Kidney epithelial cell (primary cell): Measurements from ENCODE around the gene MYLK. TPM values are rescaled to one million over a fixed set of nuclear protein-coding genes. Genes with fewer than 3 reads are reported as not detected.

ENCODE experiments used
- DNase-seq: peaks from one replicate; pipeline ENCODE4 v3.0.0-alpha.2; 2010; ENCODE audit warnings: low read depth
- H3K27me3 ChIP-seq: 2 replicates; pipeline ENCODE4 v1.6.0; 2011; ENCODE audit warnings: low read length; ENCODE audit not compliant: control insufficient read depth, insufficient read depth
- H3K36me3 ChIP-seq: 2 replicates; pipeline ENCODE4 v1.5.1; 2011; ENCODE audit warnings: low read length; ENCODE audit not compliant: control insufficient read depth, insufficient read depth
- H3K4me3 ChIP-seq: 2 replicates; pipeline ENCODE4 v1.5.1; 2011; ENCODE audit warnings: low read depth, mild to moderate bottlenecking, control low read depth, low read length
- total RNA-seq: library from RNA; depleted of rRNA; stranded (reverse); fragments of >200 nt; gene quantifications from 2 replicates; pipeline ENCODE4 v1.2.3, GENCODE V29; 2015
- TF ChIP-seq, protein P1 (sequence below): IDR thresholded peaks from 2 replicates; pipeline ENCODE4 v1.5.1; 2011; ENCODE audit warnings: mild to moderate bottlenecking, moderate library complexity, low read length, control low read depth, inconsistent platforms; ENCODE audit not compliant: insufficient read depth, poor library complexity, severe bottlenecking

Gene MYLK
- total RNA-seq, 1 donor from 2014 or later = 49.7 TPM

- no peaks in the 10 kb centered on the region for H3K27me3 ChIP-seq
- no peak overlapping the region for H3K4me3 ChIP-seq
- no peak for DNase-seq
- TF ChIP-seq, protein P1, sequence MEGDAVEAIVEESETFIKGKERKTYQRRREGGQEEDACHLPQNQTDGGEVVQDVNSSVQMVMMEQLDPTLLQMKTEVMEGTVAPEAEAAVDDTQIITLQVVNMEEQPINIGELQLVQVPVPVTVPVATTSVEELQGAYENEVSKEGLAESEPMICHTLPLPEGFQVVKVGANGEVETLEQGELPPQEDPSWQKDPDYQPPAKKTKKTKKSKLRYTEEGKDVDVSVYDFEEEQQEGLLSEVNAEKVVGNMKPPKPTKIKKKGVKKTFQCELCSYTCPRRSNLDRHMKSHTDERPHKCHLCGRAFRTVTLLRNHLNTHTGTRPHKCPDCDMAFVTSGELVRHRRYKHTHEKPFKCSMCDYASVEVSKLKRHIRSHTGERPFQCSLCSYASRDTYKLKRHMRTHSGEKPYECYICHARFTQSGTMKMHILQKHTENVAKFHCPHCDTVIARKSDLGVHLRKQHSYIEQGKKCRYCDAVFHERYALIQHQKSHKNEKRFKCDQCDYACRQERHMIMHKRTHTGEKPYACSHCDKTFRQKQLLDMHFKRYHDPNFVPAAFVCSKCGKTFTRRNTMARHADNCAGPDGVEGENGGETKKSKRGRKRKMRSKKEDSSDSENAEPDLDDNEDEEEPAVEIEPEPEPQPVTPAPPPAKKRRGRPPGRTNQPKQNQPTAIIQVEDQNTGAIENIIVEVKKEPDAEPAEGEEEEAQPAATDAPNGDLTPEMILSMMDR = no peak
- H3K36me3 ChIP-seq = peaks cover 1% of the 10 kb centered on the region
Measured at GRCh38 chr3:123658852-123659206, 225.3 kb downstream of the MYLK start.

DNA sequence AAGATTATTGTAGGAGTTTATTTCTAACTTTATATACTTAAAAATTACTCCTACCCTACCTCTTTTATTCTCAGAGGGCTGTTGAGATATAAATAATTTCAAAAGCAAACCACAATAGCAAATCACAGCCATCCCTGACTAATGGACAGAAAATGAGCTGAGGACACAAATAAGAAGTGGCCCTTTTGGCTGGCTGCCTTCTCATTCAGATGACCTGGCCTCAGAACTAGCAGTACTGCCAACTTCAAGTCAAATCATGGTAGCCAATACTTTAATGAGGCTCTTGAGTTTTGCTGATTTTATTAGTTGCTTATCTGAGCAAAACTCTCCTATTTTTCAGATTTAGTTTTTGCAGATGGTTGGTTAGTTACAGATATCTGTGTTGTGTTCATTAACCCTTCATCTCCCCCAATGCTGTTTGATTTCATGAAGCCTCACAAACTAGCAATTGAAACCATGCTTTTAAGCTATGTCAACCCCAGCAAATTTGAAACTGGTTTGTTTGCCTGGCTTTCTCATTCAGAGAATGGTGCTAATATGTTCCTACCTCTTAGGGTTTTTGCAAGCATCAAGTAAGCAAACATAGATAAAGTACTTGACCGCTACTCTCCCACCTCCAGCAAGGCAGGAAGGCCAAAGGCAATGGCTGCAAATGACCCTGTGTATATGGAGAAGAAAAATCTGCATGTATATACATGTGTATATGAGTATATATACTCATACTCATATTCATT lies 225.8 kb downstream of the MYLK start:
- Histone ChIP-seq H3K36me3 (peaks cover 2% of the 10 kb centered on the region), H3K4me3 (no peak overlapping the region), H3K27me3 (no peaks in the 10 kb centered on the region)
- no peak for DNase-seq
- TF ChIP-seq, protein P1 = no peak

GRCh38 chr3:123657568-123657967 lies 226.6 kb downstream of the MYLK start:
- DNase-seq = no peak
- TF ChIP-seq, protein P1 = no peak
- H3K4me3 ChIP-seq = no peak overlapping the region
- peaks cover 5% of the 10 kb centered on the region for H3K36me3 ChIP-seq
- H3K27me3 ChIP-seq = no peaks in the 10 kb centered on the region

- DNase-seq = no peak
- no peak overlapping the region for H3K4me3 ChIP-seq
- TF ChIP-seq, protein P1 = no peak
- H3K27me3 ChIP-seq = no peaks in the 10 kb centered on the region
- H3K36me3 ChIP-seq = peaks cover 5% of the 10 kb centered on the region
Measured at GRCh38 chr3:123657111-123657510, 227.0 kb downstream of the MYLK start.

- TF ChIP-seq, protein P1 = peak; percentile 18
- peaks cover 4% of the 10 kb centered on the region for H3K36me3 ChIP-seq
- H3K27me3 ChIP-seq = no peaks in the 10 kb centered on the region
- H3K4me3 ChIP-seq = no peak overlapping the region
- no peak for DNase-seq
Measured at GRCh38 chr3:123656691-123657090, 227.4 kb downstream of the MYLK start.

DNA sequence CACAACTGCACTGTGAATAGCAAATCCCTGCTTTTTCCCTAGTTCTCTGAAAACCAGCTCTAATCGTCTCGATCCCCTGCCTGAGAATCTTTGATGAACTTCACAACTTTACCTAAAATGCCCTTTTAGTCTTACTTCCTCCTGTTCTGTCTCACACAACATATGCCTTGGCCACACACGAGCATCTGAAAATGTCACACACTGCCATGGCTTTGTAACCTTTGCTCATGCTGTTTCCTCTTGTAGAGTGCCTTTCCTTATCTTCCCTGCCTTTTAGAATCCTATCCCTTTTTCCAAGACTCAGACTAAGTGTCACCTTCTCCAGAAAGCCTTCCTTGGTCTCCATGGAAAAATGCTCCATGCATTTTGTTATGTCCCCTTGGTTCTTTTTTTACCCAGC lies 227.9 kb downstream of the MYLK start:
- Histone ChIP-seq H3K27me3 (no peaks in the 10 kb centered on the region), H3K4me3 (no peak overlapping the region), H3K36me3 (peaks cover 6% of the 10 kb centered on the region)
- TF ChIP-seq, protein P1 = no peak
- DNase-seq = no peak
